Fibroblast of upper back skin (primary cell): Measurements from ENCODE around the gene IGDCC3.

Experiments used
- DNase-seq: peaks from one replicate; pipeline ENCODE4 v3.0.0-alpha.2; 2013

The IGDCC3 gene

DNA sequence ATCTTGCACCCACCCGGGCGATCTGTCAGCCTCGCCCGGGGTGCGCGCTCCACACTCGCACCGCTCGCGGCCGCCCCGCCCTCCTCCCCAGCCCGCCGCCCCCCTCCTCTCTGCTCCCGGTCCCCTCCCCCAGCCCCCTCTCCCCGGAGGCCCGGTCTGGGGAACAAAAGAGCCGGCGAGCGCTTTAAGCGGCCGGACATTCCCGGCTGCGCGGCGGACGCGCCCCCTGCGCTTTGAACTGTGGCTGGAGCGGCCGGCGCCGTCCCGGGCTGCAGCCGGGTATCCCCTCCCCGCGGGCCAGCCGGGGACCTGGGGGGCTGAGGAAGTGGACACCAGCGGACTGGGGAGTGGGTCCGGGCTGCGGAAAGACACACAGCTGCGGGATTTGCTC lies at the start of gene IGDCC3:
Gene IGDCC3 (minus strand): TSS at position 27 of the 391 bp plus-strand sequence. CDS start 214 bp downstream, outside the sequence.
- DNase-seq: no peak

DNA sequence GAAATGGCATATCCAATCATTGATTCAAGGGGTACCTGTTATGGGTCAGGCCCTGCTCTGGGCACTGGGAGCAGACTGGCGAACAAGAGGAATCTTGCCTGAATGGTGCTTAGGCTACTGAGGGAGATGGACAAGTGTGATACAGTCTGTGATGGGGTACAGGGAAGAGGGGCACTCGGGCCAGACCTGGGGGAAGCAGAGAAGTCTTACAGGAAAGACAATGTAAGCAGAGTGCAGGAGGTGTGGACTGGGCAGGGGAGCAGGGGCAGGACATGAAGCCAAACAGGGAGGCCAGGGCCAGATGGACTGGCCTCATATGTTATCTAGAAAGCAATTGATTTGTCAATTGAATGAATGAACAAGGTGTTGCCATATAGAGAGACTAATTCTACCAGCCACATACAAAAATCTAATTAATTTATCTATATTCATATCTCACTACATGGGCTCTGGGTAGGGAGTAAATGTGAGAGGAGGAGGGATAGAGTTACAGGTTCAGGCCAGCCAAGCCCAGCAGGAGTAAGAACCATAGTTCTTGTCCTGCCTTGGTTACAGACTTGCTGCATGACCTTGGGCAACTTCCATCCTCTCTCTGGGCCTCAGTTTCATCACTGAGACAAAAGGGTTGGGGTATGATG lies 48.5 kb upstream of the IGDCC3 start:
- DNase-seq: no peak

DNA sequence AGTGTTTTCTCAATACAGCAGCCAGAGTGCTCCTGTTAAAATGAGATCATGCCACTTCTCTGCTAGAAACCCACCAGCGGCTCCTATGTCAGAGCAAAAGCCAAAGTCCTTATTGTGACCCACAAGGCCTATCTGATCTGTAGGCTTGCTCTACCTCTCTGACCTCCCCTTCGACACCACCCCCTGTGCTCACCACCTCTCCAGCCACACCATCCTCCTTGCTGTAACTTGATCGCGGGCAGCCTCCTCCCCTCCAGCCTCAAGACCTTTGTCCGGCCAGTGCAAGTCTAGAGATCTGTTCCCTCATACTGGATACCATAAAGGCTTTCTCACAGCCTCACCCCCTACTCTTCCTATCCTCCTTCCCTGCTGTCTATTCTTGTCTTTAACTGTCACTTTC lies 46.9 kb upstream of the IGDCC3 start:
- DNase-seq: no peak

DNA sequence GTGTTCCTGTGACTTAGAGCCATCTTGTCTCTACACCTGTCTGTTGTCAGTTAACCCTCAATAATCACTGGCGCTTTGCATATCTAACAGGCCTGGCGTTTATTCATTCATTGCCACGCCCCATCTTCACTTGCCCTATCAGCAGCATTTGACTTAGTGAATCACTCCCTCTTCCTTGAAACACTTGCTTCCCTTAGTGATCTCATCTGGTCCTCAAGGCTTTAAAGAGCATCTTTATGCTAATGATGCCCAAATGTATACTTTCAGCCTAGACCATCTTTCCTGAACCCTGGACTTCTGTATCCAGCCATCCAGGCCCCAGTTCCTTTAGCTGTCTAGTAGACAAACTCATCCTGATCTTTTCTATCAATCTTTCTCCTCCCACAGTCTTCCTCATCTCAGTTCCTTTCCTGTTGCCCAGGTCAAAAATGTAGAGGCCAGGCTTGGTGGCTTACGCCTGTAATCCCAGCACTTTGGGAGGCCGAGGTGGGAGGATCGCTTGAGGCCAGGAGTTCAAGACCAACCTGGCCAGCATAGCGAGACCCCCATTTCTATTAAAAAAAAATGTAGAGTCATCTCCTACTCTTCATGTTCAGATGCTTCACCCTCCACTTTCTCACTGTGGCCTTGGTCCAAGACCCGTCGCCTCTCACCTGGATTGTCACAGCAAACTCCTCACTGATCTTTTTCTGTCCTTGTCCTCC lies 46.3 kb upstream of the IGDCC3 start:
- peak; percentile 28 for DNase-seq

DNA sequence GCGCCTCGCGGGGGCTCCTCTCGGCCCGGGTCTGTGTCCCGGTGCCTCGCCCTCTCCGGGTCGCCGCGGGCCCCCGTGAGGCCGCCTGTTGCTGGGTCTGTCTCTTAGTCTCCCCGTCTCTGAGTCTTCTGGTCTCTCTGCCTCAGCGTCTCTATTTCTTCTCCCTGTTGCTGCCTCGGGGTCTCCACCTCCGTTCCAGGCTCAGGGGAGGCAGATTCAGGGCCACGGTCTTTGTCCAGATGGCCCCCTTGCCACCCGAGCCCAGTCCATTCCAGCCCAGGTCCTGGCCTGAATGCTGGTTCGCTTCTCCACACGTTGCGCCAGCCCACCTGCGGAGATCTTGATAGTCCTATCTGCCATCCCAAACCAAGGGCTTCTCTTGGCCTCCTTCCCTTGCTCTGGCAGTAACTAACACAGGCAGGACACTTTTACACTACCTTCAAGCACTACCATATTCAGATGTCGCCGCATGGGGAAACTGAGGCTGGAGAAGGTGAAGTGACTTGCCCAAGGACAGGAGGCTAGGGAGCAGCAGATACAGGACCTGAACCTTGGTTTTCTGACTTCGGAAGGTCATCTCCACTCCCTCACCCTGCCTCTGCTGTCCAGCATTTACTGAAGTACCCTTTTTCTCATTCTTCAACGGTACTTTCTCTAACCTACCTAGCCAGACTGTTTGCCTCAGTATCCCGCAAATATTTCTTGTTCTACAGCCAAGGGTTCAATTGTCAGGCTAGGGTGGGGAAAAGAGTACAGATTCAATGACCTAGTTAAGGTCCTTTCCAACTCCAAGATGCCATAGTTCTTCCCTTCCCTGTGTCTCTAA lies 45.6 kb upstream of the IGDCC3 start:
- DNase-seq: no peak

DNA sequence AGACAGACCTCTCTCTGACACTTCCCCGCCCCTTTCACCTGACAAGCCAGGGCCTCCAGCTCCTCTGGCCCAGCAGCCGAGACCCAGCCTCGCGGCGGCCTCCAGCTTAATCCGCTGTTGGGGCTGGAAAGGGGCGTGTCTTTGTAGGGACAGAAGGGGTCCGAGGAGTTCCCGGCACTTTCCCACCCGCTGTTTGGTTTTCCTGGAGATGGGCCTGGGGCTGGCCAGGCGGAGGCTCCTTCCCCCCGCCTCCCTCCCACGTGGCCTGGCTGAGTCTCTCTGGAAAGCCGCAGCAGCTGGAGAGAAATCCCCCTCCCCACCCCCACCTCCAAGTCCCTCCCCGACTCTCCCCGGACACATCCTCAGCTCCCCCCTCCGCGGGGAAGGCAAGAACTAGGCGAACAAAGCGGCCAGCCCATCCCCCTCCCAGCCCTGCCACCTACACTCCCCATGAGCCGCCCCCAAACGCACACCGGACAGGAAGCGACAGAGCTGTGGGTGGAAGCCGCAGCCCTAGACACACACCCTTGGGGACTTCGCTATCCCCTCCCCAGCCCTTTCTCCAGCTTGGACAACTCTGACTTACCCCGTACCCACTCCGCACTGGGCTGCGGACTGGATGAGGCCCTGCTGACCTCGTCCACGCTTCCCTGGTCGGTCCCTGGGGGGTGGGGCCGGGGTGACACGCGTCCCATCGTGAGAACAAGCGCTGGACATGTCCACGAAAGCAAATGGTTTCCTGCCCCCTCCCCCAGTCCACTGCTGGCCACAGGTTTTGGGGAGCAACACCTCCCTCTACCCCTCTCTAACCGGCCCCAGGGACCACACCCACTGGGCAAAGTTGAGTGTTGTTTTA lies 43.8 kb upstream of the IGDCC3 start:
- DNase-seq: peak; percentile 90

DNA sequence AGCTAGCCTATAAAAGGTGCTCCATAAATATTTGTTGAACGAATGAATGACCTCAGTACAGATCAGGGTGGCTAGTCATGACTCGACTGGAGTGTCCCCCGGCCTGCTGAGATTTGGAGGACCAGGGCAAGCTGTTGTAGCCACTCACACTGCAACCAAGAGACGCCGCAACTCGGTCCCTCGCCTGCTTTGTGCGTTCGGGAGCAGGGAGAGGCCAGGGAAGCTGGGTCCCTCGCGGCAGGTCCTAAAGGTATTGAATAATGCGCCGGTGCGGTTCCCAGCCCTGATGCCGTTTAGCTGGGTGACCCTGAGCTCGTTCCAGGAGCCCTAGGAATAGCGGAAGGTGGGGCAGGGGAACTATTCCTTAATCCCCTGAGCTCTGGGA lies 43.2 kb upstream of the IGDCC3 start:
- DNase-seq: no peak

DNA sequence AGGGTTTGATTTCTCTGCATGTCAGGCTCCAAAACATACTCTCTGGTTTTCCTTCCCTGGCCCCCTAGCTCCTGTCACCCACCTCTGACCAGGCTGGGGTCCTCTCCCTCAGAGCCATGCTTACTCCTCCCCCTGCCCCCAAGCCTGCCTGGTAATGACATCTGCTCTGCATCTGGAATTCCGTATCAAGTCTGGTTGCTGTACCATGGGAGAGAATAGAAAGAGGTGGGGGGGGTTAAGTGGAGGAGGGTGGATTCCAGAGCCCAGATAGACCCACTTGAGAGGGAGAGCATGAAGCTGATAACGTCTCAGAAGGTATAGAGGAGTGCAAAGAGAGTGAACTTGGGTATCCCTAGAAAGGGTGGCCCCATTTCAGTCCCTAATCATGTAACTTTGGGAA lies 40.8 kb upstream of the IGDCC3 start:
- DNase-seq: no peak

DNA sequence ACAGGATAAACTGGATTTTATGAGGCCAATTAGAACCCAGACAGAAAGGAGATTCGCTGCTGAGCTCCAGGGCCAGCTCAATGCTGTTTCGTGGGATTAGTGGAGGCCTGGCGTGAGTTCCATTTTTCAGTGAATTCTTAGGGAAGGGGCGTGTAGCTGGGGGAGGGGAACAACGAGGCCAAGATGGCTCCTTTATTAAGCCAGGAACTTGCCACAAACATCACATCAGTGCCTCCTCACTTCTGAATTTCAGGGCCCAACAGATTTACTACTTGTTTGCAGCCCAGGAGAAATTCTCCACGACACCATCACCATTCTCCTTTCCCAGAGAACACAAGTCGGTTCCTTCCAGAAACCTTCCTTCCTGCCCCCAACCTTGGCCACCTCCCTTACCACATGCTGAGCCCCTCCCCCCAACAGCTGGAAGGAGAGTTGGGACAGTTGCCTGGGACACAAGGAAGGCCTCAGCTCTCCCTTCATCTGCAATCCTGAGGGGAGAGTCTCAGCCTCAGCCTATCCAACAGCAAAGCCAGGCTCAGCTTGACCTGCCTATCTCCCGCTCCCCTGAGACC lies 39.1 kb upstream of the IGDCC3 start:
- DNase-seq: peak; percentile 81

DNA sequence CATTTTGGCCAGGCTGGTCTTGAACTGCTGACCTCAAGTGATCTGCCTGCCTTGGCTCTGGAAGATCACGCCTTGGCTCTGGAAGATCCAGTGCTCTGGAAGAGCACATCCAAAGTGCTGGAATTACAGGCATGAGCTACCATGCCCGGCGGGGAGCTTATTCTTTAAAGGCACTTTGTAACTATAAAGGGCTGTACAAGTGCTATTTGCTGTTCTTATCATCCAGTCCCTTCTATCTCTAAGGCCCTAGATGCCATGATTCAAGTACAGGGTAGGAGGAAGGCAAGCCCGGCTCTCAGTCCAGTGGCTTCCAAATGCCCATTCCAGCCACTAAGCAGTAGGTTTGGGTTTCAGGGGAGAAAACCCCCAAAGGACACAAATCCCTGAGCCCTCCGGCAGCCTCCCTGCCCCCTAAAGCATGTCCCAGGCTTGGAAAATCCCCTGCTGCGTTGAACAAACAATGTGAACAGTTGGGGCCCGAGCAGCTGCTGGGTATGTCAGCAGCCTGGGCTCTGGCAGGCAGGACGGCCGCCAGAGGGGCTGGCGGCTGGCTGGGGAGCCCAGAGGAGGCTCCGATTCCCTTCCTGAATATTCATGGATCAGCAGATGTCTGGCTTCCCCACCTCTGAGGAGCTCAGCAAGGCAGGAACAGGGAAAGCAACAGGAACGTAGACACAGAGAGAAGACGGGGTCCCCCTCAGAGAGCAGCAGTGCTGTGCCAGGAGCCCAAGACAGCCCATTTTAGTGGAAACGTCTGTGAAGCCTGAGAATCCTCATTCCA lies 37.2 kb upstream of the IGDCC3 start:
- peak; percentile 75 for DNase-seq

DNA sequence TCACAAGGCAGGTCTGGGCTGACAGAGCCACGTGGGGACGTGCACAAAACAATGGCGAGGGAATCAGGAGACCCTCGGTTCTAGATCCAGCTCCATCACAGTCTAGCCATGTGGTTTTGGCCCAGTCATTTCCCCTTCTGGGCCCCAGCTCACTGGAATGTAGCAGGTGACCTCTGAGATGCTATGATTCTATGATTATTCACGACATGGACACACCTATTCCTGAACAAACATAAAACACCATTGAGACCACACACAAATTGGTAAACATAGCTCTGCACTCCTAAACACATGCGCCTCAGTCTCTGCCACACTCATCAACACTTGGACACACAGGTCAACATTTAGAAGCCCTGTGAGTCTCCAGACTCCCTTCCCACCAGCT lies 36.0 kb upstream of the IGDCC3 start:
- DNase-seq: no peak

DNA sequence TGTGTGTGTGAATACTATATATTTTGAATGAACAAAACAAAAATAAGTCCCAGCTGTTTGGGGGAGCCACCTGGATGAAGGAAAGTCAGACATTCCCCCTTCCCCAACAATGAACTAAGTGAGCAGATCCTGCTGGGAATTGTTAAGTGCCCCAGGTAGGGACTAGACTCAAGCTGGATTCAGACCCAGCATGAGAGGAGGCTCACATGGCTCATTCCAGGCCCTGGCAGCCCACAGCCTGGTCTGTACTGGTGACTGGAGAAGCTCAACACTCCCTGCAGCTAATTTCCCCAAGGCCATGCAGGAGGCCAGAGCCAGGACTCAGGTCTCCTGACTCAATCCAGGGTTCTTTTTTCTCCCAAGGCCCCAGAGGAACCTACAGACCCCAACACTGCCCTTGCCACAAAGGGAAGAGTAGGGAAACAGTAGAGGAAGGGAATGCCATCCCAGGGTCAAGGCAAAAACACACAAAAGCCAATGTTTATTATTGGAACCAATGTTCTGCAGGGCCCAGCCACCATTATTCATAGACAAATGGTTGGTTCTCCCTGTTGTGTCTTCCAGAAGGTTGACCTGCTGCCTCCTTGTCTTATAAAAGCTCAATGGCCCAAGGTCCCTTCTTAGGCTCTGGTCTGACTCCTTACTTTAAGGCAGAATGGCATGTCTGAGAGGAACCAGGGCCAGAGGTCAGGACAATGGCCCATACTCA lies 35.4 kb upstream of the IGDCC3 start:
- DNase-seq: no peak

DNA sequence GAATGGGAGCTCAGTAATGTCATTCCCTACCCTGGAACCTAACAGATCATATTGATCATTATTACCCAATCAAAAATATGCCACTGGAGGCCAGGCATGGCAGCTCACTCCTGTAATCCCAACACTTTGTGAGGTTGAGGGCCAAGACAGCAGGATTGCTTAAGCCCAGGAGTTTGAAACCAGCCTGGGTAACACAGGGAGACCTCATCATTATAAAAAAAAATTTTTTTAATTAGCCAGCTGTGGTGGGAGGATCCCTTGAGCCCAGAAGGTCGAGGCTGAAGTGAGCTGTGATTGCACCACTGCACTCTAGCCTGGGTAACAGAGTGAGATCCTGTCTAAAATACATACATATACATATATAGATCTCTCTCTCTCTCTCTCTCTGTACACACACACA lies 34.8 kb upstream of the IGDCC3 start:
- no peak for DNase-seq

DNA sequence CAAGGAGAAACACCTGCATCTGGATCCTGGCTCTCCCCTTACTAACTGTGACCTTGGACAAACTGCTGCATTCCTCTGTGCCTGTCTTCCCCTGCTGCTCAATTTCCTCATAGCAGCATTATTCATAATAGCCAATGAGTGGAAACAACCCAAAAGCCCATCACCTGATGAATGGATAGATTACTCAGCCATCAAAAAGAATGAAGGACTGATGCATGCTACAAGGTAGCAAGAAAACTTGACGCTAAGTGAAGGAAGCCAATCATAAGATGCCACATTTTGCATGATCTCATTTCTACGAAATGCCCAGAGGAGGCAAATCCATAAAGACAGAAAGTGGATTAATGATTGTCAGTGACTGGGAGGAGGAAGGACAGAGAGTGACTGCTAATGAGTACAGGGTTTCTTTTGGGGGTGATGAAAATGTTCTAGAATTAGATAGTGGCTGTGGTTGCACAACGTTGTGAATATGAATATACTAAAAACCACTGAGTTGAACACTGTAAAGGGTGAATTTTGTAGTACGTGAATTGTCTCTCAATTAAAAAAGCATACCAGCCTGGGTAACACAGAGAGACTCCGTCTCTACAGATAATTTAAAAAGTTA lies 33.8 kb upstream of the IGDCC3 start:
- DNase-seq: peak; percentile 65

DNA sequence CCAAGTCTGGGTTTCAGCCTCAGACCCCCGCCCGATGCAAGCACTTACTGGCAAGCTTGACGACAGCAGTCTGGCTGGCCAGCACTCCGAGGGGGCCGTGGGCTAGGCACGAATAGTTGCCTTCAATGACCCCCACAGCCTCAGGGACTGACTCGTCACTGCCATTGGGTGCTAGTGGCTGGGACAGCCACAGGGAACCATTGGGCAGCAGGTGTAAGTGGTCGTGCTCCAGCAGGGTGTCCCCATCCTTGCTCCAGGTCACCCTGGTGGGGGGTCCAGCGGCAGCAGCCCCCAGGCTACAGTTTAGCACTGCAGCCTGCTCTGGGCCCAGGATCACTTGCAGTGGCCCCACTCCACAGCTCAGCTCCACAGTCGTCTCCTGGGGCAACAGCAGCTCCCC lies 33.2 kb upstream of the IGDCC3 start:
- DNase-seq: no peak

DNA sequence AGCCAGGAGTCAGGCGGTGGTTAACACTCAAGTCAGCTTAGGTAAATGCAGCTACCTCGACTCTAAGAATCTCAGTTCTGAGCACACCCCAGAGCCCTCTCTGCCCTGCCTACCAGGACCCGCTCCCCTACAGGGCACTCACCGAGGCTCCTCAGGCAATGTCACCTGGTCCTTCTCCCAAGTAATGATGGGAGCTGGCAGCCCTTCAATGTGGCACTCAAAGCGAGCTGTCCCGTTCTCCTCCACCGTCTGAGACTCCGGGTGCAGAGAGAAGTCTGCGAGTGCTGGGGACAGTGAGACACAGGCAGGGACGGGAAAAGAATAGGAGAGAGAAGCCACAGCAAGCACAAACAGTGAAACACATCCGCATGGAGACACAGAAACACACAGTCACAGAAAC lies 32.2 kb upstream of the IGDCC3 start:
- no peak for DNase-seq

DNA sequence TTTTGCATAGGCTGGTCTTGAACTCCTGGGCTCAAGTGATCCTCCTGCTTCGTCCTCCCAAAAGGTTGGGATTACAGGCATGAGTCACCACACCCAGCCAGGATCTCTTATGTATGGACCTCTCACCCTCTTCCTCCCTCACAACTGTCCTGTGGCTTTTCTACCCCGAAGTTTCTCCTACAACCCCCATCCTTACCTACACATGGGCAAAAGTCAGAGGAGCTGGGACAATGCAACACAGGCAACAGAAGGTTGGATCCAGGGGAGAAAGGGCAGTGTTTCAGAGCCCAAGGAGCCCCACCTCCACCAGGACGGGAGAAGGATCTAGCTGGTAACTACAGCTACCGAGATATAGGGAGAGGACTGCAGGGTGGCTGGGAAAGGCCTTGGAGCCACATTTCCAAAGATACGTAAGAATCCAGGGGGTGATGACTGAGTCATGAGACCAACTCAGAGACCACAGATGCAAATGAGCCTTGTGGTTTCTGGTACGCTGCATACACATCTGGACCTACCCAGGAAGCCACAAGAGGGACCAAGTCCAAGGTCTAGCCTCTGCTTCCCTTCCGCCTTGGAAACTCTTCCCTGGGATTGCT lies 31.3 kb upstream of the IGDCC3 start:
- DNase-seq: peak; percentile 99

DNA sequence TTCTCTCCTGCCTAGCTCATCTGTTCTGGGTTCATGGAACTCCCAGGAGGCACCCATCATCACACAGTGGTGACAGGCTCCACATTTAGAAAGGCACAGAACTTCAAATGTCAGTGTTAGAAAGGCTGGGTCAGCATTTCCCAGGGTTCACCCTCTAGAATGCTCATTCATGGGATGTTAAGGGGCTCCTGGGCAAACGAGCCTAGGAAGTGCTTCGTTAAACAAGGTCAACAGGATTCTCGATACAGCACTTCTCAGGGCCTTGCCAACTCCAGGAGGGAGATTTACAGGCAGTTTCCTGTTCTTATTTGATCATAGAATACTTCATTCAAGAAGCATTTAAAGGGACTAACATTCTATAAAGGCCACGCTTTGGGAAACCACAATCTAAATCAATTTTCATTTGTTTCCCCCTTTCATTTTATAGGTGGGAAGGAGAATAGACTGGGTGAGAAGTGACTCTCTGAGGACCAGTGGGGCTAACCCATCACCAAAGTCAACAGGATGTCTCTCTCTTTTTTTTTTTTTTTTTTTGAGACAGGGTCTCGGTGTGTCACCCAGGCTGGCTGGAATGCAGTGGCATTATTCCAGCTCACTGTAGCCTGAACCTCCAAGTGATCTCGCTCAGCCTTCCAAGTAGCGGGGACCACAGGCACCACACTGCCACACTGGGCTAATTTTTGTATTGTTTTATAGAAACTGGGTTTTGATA lies 30.7 kb upstream of the IGDCC3 start:
- DNase-seq: peak; percentile 49

DNA sequence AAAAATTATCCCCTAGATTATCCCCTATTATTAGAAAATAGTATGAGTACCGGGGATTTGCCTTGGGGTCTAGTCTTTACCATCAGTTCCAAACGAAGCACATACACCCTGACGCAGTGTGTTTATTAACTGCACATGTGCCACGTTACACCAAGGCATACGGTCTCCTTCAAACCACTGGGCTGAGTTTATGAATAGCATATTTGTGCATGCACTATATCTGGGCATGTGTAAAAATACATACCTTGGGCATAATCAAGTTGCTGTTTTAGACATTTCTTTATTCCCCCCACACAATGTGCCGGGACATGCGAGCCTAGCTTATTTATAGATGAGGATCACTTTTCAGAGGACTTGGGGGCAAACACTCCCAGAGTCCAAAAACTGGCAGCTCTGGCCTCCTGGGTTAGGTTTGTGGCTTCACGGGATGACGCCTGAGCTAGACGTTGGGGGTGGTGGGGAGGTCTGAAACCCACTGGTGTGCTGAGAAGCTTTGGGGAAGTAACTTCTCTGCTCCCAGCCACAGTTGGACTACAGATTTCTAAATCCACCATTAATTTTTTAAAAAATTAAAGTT lies 28.7 kb upstream of the IGDCC3 start:
- peak; percentile 53 for DNase-seq
